GM12891 (cell line): ENCODE measurements around the gene PLK3.
"Not testable (repeated sequence)": the region's sequence is repeated elsewhere in the genome, so short reads cannot be mapped to it uniquely, and the experiment has no call there.

Experiments used
- DNase-seq: peaks from one replicate; pipeline ENCODE4 v3.0.0; 2011; ENCODE audit warnings: low spot score; ENCODE audit not compliant: insufficient read length
- FAIRE-seq: peaks from 2 replicates; lab custom pipeline; 2011; peaks lifted over from hg19 to GRCh38; lab: Jason Lieb, UNC
- PAX5 ChIP-seq: IDR thresholded peaks from 2 replicates; pipeline ENCODE4 v1.6.1; 2011; ENCODE audit warnings: low read length, moderate library complexity, mild to moderate bottlenecking; ENCODE audit not compliant: insufficient read depth, severe bottlenecking
- POLR2A ChIP-seq: IDR thresholded peaks from 2 replicates; pipeline ENCODE4 v1.6.1; 2011; ENCODE audit warnings: low read depth, low read length, control low read depth
- POLR2AphosphoS5 ChIP-seq: IDR thresholded peaks from 2 replicates; pipeline ENCODE4 v1.6.1; 2011; ENCODE audit warnings: low read depth, low read length, control low read depth
- POU2F2 ChIP-seq: IDR thresholded peaks from 2 replicates; pipeline ENCODE4 v1.6.1; 2011; ENCODE audit warnings: low read depth, mild to moderate bottlenecking, control low read depth, low read length, moderate library complexity
- SPI1 ChIP-seq: IDR thresholded peaks from 2 replicates; pipeline ENCODE4 v1.6.1; 2011; ENCODE audit warnings: low read depth, low read length, control low read depth
- TAF1 ChIP-seq: IDR thresholded peaks from 2 replicates; pipeline ENCODE4 v1.6.1; 2011; ENCODE audit warnings: low read depth, low read length, control low read depth

PLK3 gene

DNA sequence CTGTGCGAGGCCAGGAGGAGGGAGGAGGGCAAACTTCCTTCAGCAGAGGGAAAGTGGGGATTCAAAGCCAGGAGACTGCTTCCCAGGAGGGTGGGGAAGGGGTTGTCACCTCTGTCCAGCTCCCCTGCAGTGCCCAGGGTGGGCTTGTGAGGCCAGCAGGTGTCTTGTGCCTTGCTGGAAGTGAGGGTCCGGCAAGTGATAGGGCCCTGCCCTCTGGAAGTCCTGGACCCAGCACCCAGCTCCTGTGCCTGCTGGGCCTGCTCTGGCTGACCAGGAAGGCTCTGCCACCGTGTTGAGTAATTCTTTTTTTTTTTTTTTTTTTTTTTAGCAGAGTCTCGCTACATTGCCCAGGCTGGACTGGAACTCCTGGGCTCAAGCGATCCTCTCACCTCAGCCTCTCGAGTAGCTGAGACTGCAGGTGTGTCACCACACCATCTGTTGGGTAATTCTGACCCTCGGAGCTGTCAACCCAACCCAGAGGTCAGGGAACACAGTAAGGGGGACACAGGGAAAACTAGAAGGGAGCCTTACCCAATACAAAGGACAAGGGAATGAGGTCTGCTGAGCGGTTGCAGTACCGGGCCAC is 13.2 kb upstream of the PLK3 start:
- FAIRE-seq (no peak), DNase-seq (no peak)
- TF ChIP-seq POU2F2 = no peak
- no peak for TF ChIP-seq POLR2A
- TF ChIP-seq PAX5 = no peak
- no peak for TF ChIP-seq TAF1
- no peak for TF ChIP-seq SPI1
- no peak for TF ChIP-seq POLR2AphosphoS5

DNA sequence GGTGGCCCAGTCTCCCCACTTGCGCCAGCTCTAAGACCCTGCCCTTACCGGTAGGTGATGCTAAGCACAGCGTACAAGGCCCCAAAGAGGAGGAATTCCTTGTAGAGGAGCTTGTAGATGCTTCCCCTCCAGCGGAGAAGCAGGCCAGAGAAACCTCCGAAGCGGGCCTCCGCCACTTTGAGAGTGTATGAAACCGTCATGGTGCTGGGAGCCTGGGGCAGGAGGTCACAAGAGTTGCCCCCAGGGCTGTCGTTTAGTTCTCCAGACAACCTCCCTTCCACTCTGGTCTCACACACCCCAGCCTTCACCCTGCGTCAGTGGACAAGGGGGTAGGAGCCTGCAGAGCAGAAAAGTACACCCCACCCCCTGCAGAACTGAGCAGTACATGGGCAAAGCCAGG is 12.7 kb upstream of the PLK3 start:
- FAIRE-seq (no peak), DNase-seq (no peak)
- TF ChIP-seq POLR2A (no peak), POU2F2 (no peak), POLR2AphosphoS5 (no peak), PAX5 (no peak), SPI1 (no peak), TAF1 (no peak)

- FAIRE-seq (no peak), DNase-seq (no peak)
- TF ChIP-seq POU2F2 (no peak), POLR2A (no peak), PAX5 (no peak), SPI1 (no peak), TAF1 (no peak), POLR2AphosphoS5 (no peak)
Measured at GRCh38 chr1:44788120-44788860, 11.9 kb upstream of the PLK3 start, which contains the start of gene BEST4. Gene BEST4, minus strand, starts transcription at chr1:44788170. Its CDS starts 465 bp downstream, at chr1:44787705.

DNA sequence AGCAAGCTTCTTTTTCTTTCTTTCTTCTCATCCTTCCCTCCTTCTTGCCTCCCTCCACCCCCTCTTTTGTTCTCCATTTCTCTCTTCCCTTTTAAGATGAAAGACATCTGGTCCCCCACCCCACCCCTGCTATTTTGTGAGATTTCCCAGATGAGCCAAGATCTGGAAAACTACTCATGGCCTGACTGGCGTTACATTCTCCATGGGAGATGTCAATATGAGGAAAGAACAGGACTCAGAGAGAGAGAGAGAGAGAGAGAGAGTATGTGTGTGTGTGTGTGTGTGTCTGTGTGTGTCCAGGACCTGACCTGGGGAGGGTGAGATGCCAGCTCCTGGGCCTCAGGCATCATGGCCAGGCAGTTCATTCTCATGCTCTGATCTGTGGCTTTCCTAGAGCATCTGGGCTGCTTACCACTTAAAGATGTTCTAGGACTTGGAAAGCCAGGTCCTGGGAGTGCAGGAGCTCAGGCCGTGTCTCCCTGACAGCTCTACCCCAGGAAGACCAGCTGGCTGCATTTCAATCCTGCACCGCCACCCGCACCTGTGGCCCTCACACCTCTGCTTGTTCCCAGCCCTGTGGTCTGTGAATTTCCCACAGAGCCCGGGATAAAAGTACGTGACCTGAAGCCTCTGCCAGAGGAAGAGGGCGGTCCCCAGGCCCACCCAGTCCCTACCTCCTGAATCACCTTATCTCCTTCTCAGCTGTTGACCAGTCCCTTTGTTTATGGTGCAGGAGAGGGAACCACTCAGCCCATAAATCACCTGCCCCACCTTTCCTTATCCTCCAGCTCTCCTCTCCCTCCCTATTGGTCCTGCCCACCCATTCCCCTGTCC is 9.0 kb upstream of the PLK3 start:
- no peak for TF ChIP-seq POU2F2
- no peak for TF ChIP-seq TAF1
- TF ChIP-seq POLR2AphosphoS5 = no peak
- TF ChIP-seq SPI1 = no peak
- no peak for TF ChIP-seq POLR2A
- no peak for TF ChIP-seq PAX5
- DNase-seq = no peak
- FAIRE-seq = peak; percentile 61

- DNase-seq (no peak), FAIRE-seq (no peak)
- TF ChIP-seq SPI1 = no peak
- no peak for TF ChIP-seq POU2F2
- TF ChIP-seq POLR2A = no peak
- TF ChIP-seq PAX5 = no peak
- TF ChIP-seq POLR2AphosphoS5 = no peak
- TF ChIP-seq TAF1 = no peak
Measured at GRCh38 chr1:44792736-44793502, 7.3 kb upstream of the PLK3 start.

DNA sequence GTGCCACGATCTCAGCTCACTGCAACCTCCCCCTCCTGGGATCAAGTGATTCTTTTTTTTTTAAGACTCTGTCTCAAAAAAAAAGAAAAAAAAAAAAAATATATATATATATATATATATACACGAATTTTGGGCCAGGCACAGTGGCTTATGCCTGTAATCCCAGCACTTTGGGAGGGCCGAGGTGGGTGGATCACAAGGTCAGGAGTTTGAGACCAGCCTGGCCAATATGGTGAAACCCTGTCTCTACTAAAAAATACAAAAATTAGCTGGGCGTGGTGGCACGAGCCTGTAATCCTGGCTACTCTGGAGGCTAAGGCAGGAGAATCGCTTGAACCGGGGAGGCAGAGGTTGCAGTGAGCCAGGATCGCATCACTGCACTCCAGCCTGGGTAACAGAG is 2.3 kb upstream of the PLK3 start:
- FAIRE-seq = not testable (repeated sequence)

DNA sequence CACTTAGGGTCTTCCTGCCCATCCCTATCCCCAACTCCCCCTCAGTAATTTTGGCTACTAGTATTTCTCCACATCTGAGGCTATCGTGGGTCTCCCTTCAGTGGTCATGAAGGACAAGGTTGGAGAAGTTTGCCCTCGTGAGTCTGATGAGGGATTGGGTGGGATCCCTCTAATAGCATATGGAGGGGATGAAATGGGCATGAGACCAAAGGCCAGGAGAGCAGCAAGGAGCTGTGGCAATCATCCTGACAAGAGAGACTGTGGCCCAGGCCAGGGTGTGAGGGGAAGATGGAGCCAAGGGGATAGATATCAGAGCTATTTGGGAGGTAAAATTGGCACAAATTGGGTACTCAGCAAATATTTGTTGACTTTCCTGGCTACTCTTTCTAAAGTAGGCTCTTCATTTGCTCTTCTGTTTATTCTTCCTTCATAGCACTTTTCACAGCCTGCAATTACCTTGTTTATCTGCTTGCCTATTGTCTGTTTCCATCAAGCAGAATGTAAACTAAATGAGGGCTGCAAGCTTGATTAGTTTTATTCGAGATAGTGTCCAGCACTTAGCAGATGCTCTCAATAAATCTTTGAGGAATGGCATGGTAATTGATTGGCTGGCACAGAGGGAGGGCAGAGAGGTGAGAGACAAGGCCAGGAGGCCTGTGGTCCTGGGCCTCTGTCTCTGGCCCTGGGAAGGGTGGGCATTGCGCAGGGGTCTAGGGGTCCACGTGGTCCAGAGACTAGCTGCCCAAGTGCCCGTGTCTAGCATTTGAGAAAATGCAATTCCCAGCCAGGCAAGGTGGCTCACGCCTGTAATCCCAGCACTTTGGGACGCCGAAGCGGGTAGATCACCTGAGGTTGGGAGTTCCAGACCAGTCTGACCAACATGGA is 1.5 kb upstream of the PLK3 start:
- DNase-seq (no peak), FAIRE-seq (peak; percentile 65)
- no peak for TF ChIP-seq TAF1

More for the DNA sequence above, 2.3 kb upstream of the PLK3 start:
- not testable (repeated sequence) for DNase-seq

DNA sequence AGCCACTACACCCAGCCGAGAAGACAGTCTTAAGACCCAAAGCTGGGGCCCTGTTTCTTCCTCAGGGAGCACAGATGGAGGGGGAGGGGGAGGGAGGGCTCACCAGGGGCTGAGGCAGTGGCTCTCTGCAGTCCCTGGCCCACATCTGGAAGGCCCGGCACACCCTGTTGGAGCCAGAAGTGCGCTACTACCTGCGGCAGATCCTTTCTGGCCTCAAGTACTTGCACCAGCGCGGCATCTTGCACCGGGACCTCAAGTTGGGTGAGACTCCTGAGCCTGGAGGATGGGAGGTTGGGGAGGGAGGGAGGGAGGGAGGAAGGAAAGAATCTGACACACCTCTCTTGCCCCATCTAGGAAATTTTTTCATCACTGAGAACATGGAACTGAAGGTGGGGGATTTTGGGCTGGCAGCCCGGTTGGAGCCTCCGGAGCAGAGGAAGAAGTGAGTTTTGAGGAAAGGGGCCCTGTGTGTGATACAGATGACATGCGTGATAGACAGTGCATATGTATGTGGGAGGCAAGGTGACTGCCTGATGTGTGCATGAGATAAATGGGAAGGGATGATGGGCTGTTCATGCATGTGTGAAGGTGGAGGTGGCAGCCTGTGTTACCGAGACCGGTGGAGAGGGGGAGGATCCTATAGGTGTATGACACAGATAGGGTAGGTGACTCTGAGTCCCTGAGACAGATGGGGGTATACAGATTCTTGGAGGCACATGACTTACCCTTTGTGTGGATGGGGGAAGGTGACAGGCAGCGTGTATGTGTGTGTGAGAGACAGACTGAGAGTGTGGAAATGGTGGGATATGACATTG is 1.5 kb downstream of the PLK3 start:
- peak; percentile 93 for FAIRE-seq
- TF ChIP-seq POU2F2 (peak; percentile 23; the same call in 1 of the 2 replicates), TAF1 (no peak)
- DNase-seq = no peak
